ENCODE data around the gene OR8D1. TPM values are rescaled to one million over a fixed set of nuclear protein-coding genes. Genes with fewer than 3 reads are reported as not detected.

The OR8D1 gene
- total RNA-seq, 1 experiment from 2014 or later, result not detected

DNA sequence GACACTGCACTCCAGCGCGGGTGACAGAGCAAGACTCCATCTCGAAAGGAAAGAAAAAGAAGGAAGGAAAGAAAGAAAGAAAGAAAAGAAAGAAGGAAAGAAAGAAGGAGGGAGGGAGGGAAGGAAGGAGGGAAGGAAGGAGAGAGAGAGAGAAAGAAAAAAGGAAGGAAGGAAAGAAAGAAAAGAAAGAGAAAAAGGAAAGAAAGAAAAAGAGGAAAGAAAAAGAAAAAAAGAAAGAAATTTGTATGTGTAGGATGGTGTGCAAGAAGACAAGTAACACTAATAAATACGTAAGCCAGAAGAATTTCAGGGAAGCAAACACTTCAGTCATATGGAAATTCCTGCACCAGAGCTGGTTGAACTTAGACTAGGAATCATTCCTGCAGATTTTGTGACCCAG lies 618 bp downstream of the OR8D1 start:
- no peaks in the 10 kb centered on the region for H3K36me3 ChIP-seq (ENCODE audit: control insufficient read depth in 1 of 2, insufficient read depth in 2 of 2, low read length in 2 of 2)
- intact Hi-C loops (cut with micrococcal nuclease), result no loop called here
- H3K27me3 ChIP-seq (ENCODE audit: insufficient read depth, low read length), result peaks cover 48% of the 10 kb centered on the region
- no peaks in the 10 kb centered on the region for H3K9me3 ChIP-seq (ENCODE audit: control insufficient read depth in 1 of 2, insufficient read depth in 1 of 2, low read depth in 1 of 2, low read length in 2 of 2)
- no peak overlapping the region for H3K4me2 ChIP-seq (ENCODE audit: low read length)
- no peak for TF ChIP-seq EZH2 (IDR thresholded peaks at IDR 0.05)
- no peak for TF ChIP-seq SIN3A (IDR thresholded peaks at IDR 0.05; ENCODE audit: low read depth)
- no peak for TF ChIP-seq FOSL1 (IDR thresholded peaks at IDR 0.05; ENCODE audit: low read depth)
- TF ChIP-seq, protein P1, sequence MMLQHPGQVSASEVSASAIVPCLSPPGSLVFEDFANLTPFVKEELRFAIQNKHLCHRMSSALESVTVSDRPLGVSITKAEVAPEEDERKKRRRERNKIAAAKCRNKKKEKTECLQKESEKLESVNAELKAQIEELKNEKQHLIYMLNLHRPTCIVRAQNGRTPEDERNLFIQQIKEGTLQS (IDR thresholded peaks at IDR 0.05), result no peak
- TF ChIP-seq POLR2A (IDR thresholded peaks at IDR 0.05; ENCODE audit: borderline replicate concordance, extremely low read depth, insufficient read depth, insufficient read length), result no peak
- TF ChIP-seq SRF (IDR thresholded peaks at IDR 0.05; ENCODE audit: low read depth), result no peak
- no peak for TF ChIP-seq CEBPB (IDR thresholded peaks at IDR 0.05; ENCODE audit: low read depth)
- TF ChIP-seq ZNF274 (IDR thresholded peaks at IDR 0.05; ENCODE audit: low read depth, low read length), result no peak
- TF ChIP-seq CBX3 (IDR thresholded peaks at IDR 0.05; ENCODE audit: low read depth), result no peak
- TF ChIP-seq, protein P2, sequence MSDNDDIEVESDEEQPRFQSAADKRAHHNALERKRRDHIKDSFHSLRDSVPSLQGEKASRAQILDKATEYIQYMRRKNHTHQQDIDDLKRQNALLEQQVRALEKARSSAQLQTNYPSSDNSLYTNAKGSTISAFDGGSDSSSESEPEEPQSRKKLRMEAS (IDR thresholded peaks at IDR 0.05), result no peak
- TF ChIP-seq, protein P3, sequence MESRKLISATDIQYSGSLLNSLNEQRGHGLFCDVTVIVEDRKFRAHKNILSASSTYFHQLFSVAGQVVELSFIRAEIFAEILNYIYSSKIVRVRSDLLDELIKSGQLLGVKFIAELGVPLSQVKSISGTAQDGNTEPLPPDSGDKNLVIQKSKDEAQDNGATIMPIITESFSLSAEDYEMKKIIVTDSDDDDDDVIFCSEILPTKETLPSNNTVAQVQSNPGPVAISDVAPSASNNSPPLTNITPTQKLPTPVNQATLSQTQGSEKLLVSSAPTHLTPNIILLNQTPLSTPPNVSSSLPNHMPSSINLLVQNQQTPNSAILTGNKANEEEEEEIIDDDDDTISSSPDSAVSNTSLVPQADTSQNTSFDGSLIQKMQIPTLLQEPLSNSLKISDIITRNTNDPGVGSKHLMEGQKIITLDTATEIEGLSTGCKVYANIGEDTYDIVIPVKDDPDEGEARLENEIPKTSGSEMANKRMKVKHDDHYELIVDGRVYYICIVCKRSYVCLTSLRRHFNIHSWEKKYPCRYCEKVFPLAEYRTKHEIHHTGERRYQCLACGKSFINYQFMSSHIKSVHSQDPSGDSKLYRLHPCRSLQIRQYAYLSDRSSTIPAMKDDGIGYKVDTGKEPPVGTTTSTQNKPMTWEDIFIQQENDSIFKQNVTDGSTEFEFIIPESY (IDR thresholded peaks at IDR 0.05; ENCODE audit: extremely low read depth, insufficient replicate concordance, low read length), result no peak
- no peak for TF ChIP-seq ZFX (IDR thresholded peaks at IDR 0.05)
- TF ChIP-seq EGR1 (IDR thresholded peaks at IDR 0.05; ENCODE audit: low read depth), result no peak
- TF ChIP-seq YY1 (IDR thresholded peaks at IDR 0.05; ENCODE audit: extremely low read depth, insufficient replicate concordance, low read depth, low read length), result no peak
- TF ChIP-seq RAD21 (IDR thresholded peaks at IDR 0.05; ENCODE audit: low read depth), result no peak
- TF ChIP-seq JUND (IDR thresholded peaks at IDR 0.05), result no peak
- CTCF ChIA-PET, result interaction anchor here (0.7 kb wide), 1 partner anchor 241 kb away, joined by 3 read pairs; no protein-coding TSS in a partner anchor
- no peaks in the 10 kb centered on the region for H3K4me1 ChIP-seq (ENCODE audit: control insufficient read depth in 1 of 2, insufficient read depth in 2 of 2, low read length in 2 of 2)
- no peak for DNase-seq (ENCODE audit: low read depth, low spot score)
- H2AFZ ChIP-seq (ENCODE audit: low read depth, low read length, poor library complexity, severe bottlenecking), result no peak overlapping the region
- ATAC-seq, result no peak
- POLR2A ChIA-PET, result no interaction called here
- no TSS peak for BruUV-seq (replicated peaks)
- H3K9ac ChIP-seq (ENCODE audit: low read length), result no peak overlapping the region
- RAD21 ChIA-PET (ENCODE audit: low non-redundant PET in 1 of 2, low total read pairs in 2 of 2, uncharacterized antibody in 2 of 2, unreplicated experiment in 2 of 2), result interaction anchor here in 1 of 2 experiments (0.7 kb wide), 1 partner anchor 154 kb away, joined by 4 read pairs; no protein-coding TSS in a partner anchor
- no peak overlapping the region for H3K27ac ChIP-seq (ENCODE audit: low read depth, low read length)
- no peaks in the 10 kb centered on the region for H3K9me2 ChIP-seq (ENCODE audit: insufficient read depth)
- H3K4me3 ChIP-seq (replicated peaks in 1 of 2; ENCODE audit: low read depth in 1 of 2, low read length in 2 of 2), result no peak overlapping the region
- no peaks in the 10 kb centered on the region for H3K79me2 ChIP-seq (ENCODE audit: insufficient read depth, low read length)
- no peaks in the 10 kb centered on the region for H4K20me1 ChIP-seq (ENCODE audit: insufficient read depth)
